Measurements from ENCODE around the gene RGS3.

The RGS3 gene

GRCh38 chr9:113501129-113501686, 37.7 kb downstream of the RGS3 start:
- no peak overlapping the region for H3K4me3 ChIP-seq (replicated peaks; ENCODE audit: low read depth, low read length)
- no peak for TF ChIP-seq CTCF (IDR thresholded peaks at IDR 0.05; ENCODE audit: low read depth, low read length, missing control alignments)
- DNase-seq (ENCODE audit: extremely low read depth, low read depth) = no peak

GRCh38 chr9:113501852-113502251, 38.3 kb downstream of the RGS3 start:
- no peak overlapping the region for H3K4me3 ChIP-seq (replicated peaks; ENCODE audit: low read depth, low read length)
- no peak for DNase-seq (ENCODE audit: extremely low read depth, low read depth)
- no peak for TF ChIP-seq CTCF (IDR thresholded peaks at IDR 0.05; ENCODE audit: low read depth, low read length, missing control alignments)

DNA sequence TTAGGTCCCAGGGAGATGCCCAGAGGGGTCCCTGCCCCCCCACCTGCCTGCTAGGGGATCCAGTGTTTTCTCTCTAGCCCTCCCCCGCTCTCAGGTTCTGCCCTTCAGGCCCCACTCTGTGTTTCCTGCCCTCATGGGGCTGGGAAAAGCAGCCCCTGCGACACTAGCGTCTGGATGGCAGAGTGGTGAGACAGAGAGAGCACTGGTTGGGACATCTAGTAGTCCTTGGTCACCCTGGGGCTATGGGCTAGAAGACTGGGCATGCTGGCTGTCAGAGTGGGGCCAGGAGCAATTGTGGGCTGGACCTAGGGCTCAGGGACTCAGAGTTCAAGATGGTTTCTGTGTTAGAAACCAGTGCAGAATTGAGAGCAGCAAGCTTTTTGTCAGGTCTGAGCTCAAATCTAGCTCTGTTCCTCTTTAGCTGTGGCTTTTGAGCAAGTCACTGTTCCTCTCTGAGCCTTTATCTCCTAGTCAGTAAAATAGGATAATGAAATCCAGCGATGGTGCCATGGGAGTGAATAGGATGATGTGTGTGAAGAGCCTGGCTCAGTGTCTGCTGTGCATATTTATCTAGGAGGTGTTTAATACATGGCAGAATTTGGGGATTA, 39.0 kb downstream of the RGS3 start:
- TF ChIP-seq CTCF (IDR thresholded peaks at IDR 0.05; ENCODE audit: low read depth, low read length, missing control alignments) = no peak
- DNase-seq (ENCODE audit: extremely low read depth, low read depth) = no peak
- H3K4me3 ChIP-seq (replicated peaks; ENCODE audit: low read depth, low read length) = no peak overlapping the region

DNA sequence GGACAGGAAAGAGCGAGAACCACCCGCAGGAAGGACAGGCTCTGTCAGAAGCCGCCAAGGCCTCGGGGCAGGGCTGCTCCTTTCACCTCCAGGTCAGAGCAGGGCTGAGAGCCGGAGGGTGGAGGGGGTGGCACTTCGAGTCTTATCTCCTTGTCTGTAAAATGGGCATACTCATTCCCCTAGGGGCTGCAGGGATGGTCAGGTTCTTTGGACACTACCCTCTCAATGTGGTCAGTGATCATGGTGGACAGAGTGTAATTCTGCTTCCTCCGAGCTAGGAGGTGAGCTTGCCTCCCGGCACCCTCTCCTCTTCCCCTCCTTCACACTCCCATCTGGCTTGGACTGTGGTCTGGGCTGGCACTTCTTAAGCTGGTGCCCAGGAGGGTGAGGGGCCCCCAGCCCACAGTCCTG, 39.6 kb downstream of the RGS3 start:
- no peak for TF ChIP-seq CTCF (IDR thresholded peaks at IDR 0.05; ENCODE audit: low read depth, low read length, missing control alignments)
- DNase-seq (ENCODE audit: extremely low read depth, low read depth) = no peak
- H3K4me3 ChIP-seq (replicated peaks; ENCODE audit: low read depth, low read length) = no peak overlapping the region

DNA sequence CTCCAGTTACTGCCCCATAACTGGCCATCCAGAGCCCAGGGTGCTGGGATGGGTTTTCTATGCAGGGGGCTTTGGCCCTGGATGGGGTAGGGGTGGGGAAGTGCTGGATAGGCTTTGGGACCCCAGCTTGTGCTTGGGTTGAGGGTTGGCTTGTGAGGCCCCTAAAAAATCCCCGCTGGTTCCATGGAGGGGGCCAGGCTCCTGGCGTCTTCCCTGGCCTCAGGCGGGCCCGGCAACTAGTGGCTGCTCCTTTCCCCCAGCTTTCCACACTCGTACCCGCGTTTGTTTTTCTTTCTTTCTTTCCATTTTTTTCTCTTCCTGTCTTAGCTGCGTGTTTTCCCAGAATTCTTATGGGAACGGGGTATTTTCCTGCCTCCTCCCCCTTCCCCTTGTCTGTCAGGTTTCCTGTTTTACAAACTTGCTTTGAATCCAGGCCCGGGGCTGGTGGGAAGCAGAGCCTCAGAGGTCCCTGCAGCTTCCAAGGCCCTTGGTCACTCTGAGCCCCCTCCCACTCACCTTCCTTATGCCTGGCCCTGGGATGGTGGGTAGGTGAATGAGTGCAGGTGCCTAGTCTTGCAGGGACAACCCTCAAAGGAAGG, 40.2 kb downstream of the RGS3 start:
- no peak for DNase-seq (ENCODE audit: extremely low read depth, low read depth)
- no peak overlapping the region for H3K4me3 ChIP-seq (replicated peaks; ENCODE audit: low read depth, low read length)
- TF ChIP-seq CTCF (IDR thresholded peaks at IDR 0.05; ENCODE audit: low read depth, low read length, missing control alignments) = no peak

DNA sequence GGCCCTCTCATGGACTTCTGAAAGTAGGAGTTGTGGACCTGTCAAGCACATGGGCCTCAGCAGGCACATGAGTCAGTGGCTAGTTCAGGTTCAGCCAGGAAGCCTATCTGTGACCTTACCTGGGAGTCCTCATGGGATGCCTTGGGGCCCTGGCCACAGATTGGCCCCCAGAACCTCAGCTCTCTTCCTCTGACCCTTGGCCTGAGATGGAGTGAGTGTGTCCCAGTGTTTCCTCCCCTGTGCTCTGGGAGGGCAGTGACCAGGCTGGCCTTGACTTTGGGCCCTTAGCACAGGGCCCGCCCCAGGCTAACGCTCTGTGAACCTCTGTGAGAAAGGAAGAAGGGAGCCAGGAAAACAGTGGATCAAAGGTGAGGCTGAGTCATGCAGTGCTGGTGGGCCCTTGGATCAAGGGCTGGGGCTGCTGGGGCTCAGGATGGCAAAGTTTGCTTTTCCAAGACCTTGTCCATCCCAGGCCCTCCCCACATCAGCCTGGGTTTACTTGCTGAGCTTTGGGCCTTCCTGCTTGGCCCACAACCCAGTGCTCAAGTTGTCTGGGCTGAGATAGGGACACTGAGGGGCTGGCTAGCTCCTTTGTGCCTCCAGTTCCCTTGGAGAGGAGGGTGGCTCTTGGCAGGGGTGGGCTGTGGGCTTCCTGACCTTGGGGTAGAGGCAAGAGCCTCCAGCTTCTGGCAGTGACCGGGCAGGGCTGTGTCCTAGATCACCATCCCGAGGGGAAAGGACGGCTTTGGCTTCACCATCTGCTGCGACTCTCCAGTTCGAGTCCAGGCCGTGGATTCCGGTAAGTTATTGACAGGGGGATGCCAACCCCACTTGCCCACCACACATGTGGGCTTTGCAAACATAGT, 41.4 kb downstream of the RGS3 start:
- DNase-seq (ENCODE audit: extremely low read depth, low read depth) = no peak
- H3K4me3 ChIP-seq (replicated peaks; ENCODE audit: low read depth, low read length) = no peak overlapping the region
- TF ChIP-seq CTCF (IDR thresholded peaks at IDR 0.05; ENCODE audit: low read depth, low read length, missing control alignments) = no peak
